ENCODE measurements around the gene GTF3C1.

The GTF3C1 gene

DNA sequence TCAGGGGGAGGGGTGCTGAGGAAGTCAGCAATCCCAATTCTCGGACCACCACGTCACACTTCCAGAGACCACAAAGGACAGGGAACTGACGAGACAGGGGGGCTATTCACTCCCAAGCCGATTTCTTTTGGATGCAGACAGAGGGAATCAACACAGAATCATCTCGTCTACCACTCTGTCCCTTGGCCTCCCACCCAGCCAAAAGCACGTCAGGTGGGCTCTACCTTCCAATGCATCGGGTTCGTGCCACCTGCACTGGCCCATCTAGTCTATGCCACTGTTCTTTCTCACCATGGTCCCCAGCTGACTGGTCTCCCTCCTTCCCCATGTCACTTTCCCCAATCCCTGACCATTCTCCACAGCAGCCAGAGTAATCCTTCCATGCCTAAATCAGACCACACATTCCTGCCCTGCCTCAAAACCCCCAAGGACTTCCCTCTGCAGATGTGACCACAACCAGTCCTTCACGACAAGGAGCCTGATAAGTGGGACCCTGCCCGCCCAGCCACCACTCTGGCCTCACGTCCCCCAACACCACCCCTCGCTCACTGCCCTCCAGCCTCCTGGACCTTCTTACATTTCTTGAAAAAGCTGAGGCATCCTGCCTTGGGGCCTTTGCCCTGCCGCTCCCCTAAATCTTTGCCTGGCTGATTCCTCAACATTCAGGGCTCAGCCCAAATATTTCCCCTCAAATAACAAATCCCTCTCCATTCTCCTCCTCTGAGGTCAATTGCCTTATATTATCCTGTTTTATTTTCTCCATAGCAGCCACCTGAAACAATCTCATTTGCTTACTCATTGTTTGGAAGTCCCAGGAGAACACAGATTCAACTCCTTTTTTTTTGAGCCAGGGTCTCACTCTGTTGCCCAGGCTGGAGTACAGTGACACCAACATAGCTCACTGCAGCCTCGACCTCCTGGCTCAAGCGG lies 77.4 kb downstream of the GTF3C1 start:
- Histone ChIP-seq H3K27me3 (ENCODE audit: control insufficient read depth, insufficient read depth, low read length) (no peaks in the 10 kb centered on the region), H3K4me1 (no peaks in the 10 kb centered on the region), H3K9ac (no peak overlapping the region), H3K27ac (no peak overlapping the region), H3K4me2 (ENCODE audit: low read length) (no peak overlapping the region), H3K9me3 (ENCODE audit: control insufficient read depth, low read length) (no peaks in the 10 kb centered on the region), H3K79me2 (no peaks in the 10 kb centered on the region), H3K4me3 (ENCODE audit: low read depth, low read length) (no peak overlapping the region), H3K36me3 (ENCODE audit: control insufficient read depth, insufficient read depth, low read length) (no peaks in the 10 kb centered on the region), H2AFZ (no peak overlapping the region)
- TF ChIP-seq, protein P1, sequence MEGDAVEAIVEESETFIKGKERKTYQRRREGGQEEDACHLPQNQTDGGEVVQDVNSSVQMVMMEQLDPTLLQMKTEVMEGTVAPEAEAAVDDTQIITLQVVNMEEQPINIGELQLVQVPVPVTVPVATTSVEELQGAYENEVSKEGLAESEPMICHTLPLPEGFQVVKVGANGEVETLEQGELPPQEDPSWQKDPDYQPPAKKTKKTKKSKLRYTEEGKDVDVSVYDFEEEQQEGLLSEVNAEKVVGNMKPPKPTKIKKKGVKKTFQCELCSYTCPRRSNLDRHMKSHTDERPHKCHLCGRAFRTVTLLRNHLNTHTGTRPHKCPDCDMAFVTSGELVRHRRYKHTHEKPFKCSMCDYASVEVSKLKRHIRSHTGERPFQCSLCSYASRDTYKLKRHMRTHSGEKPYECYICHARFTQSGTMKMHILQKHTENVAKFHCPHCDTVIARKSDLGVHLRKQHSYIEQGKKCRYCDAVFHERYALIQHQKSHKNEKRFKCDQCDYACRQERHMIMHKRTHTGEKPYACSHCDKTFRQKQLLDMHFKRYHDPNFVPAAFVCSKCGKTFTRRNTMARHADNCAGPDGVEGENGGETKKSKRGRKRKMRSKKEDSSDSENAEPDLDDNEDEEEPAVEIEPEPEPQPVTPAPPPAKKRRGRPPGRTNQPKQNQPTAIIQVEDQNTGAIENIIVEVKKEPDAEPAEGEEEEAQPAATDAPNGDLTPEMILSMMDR (IDR thresholded peaks at IDR 0.05) = no peak

DNA sequence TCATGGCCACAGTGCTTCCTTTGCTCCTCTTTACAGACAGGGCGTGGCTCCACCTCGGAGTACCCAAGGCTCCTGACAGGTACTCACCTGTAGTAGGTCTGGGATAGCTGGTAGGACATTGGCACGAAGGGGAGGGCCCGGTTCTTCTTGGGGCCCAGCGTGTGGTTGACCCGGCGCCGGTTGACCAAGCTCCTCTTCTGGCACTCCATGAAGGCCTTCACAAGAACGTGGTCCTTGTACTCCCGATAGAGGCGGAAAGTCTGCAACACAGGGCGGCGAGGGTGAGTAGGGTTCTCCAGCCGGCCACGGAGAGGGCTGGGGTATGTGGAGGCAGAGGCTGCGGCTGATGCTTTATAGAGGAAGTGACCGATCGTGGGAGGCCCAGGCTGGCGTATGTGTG lies 78.1 kb downstream of the GTF3C1 start:
- Histone ChIP-seq H3K4me1 (no peaks in the 10 kb centered on the region), H3K9ac (no peak overlapping the region), H3K79me2 (no peaks in the 10 kb centered on the region), H2AFZ (no peak overlapping the region), H3K27ac (no peak overlapping the region), H3K4me2 (ENCODE audit: low read length) (no peak overlapping the region), H3K27me3 (ENCODE audit: control insufficient read depth, insufficient read depth, low read length) (no peaks in the 10 kb centered on the region), H3K9me3 (ENCODE audit: control insufficient read depth, low read length) (no peaks in the 10 kb centered on the region), H3K4me3 (ENCODE audit: low read depth, low read length) (no peak overlapping the region), H3K36me3 (ENCODE audit: control insufficient read depth, insufficient read depth, low read length) (no peaks in the 10 kb centered on the region)
- TF ChIP-seq, protein P1 (IDR thresholded peaks at IDR 0.05) = no peak

DNA sequence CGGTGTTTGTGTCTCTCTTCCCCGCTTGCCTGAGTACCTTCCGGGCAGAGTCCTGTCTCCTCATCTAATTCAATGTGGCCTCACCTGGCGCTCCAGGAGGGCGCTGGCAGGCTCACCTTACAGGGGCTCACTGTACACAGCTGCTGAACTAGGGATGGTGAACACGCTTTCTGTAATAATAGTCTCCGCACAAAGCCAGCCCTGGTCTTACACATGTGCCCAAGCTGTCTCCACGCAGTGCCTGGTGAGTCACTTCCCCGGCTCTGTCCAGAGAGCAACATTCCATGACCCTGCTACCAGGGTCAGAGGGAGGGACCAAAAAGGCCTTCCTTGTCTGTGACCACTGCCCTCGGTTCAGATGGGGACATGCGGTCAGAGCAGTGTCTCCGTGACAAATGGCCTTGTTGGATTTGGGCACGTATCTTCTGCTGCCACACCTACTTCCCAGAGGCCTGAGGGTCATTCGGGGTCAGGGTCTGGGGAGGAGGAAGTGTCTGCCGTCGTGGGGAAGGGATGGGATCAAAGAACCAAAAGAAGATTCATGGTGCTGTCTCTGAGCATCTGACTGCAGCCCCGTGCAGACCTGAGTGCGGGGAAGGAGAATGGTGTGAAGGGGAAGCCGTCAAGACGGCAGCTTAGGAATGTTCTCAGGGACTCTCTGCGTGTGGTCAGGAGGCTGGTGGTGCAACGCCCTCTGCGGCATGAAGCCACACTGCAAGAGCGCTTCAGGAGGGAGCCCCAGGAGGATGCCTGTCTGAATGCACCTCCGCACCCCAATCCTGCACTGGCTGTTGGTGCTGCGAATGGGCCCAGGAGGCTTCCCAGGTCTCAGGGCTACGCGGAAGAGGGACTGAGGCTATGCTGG lies 78.9 kb downstream of the GTF3C1 start:
- TF ChIP-seq, protein P1 (IDR thresholded peaks at IDR 0.05) = no peak
- Histone ChIP-seq H3K4me1 (no peaks in the 10 kb centered on the region), H3K9ac (no peak overlapping the region), H3K9me3 (ENCODE audit: control insufficient read depth, low read length) (no peaks in the 10 kb centered on the region), H3K27me3 (ENCODE audit: control insufficient read depth, insufficient read depth, low read length) (no peaks in the 10 kb centered on the region), H3K27ac (no peak overlapping the region), H3K36me3 (ENCODE audit: control insufficient read depth, insufficient read depth, low read length) (no peaks in the 10 kb centered on the region), H3K4me2 (ENCODE audit: low read length) (no peak overlapping the region), H3K79me2 (no peaks in the 10 kb centered on the region), H3K4me3 (ENCODE audit: low read depth, low read length) (no peak overlapping the region), H2AFZ (no peak overlapping the region)

DNA sequence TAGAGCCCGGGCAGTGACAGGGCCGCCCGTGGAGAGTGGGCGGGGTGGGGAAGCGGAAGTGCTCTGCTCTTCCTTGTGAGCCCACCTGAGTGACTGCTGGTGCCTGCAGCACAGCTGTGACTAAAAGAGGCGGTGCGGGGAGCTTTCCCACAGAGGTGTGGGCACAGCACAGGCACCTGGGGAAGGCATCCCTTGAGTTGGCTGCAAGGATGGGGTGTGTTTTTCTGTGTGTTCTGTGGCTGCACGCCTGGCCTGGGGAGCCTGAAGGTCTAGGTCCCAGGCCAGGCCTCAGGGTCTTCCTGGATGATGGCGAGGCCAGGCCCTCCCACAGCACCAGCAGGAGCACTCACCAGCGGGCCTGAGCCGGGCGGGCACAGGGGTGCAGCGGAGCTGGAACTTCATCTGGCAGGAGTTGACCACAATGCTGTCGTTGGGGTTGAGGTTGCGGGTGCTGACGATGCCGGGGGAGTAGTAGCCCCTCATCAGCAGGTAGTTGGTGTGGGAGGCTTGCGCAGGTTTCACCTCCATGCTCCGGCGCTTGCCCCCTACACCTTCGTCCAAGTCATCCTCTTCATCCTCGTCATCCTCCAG lies 80.7 kb downstream of the GTF3C1 start:
- H3K4me1 ChIP-seq = no peaks in the 10 kb centered on the region
- TF ChIP-seq, protein P1 (IDR thresholded peaks at IDR 0.05) = no peak
- H3K9me3 ChIP-seq (ENCODE audit: control insufficient read depth, low read length) = no peaks in the 10 kb centered on the region
- no peak overlapping the region for H2AFZ ChIP-seq
- no peaks in the 10 kb centered on the region for H3K27me3 ChIP-seq (ENCODE audit: control insufficient read depth, insufficient read depth, low read length)
- H3K79me2 ChIP-seq = no peaks in the 10 kb centered on the region
- no peaks in the 10 kb centered on the region for H3K36me3 ChIP-seq (ENCODE audit: control insufficient read depth, insufficient read depth, low read length)
- no peak overlapping the region for H3K9ac ChIP-seq
- H3K27ac ChIP-seq = no peak overlapping the region
- no peak overlapping the region for H3K4me3 ChIP-seq (ENCODE audit: low read depth, low read length)
- no peak overlapping the region for H3K4me2 ChIP-seq (ENCODE audit: low read length)
